ENCODE data around the gene ADRM1.

DNA sequence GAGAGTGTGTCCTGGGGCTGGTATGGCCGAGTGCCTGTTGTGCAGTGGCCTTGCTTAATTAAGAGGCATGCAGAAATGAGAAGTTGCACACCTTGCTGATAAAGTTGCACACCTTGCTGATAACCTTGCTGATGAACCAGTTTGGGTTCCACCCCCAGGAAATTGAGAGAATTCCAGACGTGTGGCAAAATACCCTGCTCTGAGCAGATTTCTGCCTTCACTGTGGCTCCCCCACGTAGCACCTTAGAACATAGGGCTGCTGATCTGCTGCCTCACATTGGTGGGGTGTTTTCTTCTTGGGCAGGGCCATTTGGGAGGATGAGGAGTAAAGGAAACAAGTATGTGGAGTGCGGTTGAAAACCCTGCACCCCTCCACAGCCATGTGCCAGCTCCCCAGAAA, 22.5 kb upstream of the ADRM1 start:
- TF ChIP-seq POLR2A (IDR thresholded peaks at IDR 0.05; ENCODE audit: low read length) (no peak), GATA1 (IDR thresholded peaks at IDR 0.05; ENCODE audit: low read depth, low read length) (no peak)
